HG03378 (cell line): ENCODE data around the gene GOLGA7B.

Source experiments
- ATAC-seq: cut with Tn5 transposase; IDR thresholded peaks from one replicate; pipeline ENCODE4 v1.9.1; 2021; ENCODE audit warnings: mild to moderate bottlenecking, moderate library complexity; ENCODE audit not compliant: unreplicated experiment

Gene GOLGA7B

DNA sequence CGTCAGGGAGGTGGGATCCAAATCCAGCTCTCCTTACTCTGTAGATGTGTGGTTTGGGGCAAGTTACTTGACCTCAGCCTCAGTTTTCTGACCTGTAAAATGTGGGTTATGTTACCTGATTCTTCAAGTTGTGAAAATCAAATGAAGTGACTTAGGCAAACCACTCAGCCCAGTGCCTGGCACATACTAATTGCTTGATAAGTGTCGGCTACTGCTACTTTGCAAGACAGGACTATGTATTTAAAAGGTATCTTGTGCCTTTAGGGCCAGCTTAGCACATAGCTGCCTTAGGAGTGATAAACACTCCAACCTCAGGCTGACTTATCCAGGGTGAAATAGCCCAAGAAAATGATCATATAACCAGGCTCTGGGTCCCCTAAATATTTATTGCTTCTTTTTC, 42.9 kb downstream of the GOLGA7B start:
- no peak for ATAC-seq

GRCh38 chr10:97892939-97893338, 43.3 kb downstream of the GOLGA7B start:
- no peak for ATAC-seq

GRCh38 chr10:97894092-97894491, 44.4 kb downstream of the GOLGA7B start:
- no peak for ATAC-seq

DNA sequence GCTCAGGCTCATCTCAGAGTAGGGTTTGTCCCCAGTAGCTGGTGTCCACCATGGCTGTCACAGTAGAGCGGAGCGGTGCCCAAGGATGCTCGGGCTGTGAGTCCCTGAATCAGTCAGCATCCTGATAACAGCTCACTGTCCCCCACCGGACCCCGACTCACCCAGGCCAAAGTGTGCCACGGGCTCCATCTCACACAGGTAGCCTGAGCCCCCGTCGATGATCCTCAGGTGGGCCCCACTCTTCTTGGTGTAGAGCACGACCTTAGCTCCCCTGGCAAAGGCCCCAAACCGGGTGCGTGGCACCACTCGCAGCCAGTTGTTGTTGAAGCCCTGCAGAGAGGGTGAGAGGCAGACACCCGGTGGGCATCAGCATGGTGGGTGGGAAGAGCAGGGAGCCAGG, 45.4 kb downstream of the GOLGA7B start:
- no peak for ATAC-seq

DNA sequence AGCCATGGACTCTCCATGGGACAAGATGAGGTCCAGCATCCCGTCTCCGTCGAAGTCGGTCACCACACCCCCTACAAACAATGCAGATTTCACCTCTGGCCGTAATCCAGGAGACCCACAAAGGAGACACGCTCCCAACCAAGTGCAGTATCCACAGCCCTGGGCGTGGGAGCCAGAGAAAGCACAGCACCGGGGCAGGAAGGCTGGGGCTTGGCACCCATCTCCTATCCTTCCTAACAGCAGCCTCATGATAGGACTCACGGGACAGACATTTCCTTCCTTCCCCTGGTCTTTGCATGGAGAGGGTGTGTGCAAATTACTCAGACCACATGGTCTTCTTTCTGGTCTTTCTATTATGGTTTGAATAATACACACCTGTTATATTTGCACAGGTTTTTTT, 46.3 kb downstream of the GOLGA7B start:
- no peak for ATAC-seq

DNA sequence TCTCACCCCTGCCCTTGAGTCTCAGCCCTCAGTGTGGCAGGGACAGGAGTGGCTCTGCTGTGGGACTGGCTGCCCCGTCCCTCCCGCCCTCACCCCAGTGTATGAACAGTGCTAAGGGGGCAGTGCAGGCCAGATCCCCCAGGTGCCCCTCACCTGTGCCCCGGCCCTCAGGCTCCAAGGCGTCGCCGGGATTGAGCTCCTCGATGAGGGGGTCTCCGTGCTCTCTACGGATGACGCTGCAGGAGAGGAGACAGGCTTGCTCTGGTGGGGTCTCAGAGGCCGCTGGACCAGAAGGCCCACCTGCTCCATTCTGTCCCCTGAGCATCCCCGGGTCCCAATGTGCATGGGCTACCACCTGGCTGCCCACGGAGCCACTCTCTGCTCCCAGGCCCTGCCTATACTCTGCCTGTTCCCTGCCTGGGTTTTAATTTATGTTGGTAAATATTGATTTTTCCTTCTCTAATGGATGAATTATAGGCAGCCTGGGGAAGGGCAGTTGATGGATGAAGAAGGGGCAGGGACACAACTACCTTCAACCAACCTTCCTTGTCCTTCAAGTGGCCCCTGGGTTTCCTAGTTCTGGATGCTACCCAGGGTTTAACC, 47.2 kb downstream of the GOLGA7B start:
- no peak for ATAC-seq

DNA sequence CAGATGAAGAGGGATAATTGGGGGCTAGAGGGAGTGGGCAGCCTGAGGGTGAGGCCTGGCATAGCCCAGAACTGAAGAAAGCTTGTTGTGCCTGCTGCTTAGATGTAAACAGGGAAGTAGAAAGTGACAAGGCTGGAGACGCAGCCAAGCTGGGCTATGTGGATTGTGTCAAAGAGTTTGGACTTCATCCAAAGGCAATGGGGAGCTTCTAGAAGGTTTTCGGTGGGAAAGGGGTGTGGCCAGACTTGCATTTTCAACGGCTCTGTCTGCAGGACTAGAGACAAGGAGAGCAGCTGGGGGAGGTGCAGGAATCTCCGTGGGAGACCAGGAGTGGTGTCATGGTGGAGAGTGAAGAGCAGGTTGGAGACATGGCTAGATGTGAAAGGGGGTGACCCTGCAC, 48.8 kb downstream of the GOLGA7B start:
- ATAC-seq: no peak

- no peak for ATAC-seq
Measured at GRCh38 chr10:97901381-97901780, 51.7 kb downstream of the GOLGA7B start.

GRCh38 chr10:97903128-97904017, 53.7 kb downstream of the GOLGA7B start:
- ATAC-seq: no peak

DNA sequence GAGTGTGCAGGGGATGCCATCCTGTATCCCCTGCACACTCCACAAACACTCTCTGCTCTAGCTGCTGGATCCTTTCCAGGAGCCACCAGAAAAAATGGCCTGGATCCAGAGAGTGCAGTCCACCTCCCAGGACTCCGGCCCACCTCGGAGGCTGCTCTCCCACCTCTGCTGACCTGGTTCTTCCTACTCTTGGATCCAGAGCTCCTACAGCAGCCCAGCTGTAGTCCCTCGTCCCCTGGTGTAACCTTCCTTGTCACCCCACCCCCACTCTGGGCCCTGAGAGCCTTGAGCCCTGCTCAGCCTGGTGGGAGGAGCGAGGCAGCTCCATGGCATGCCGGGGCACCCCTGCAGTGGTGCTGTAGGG, 54.4 kb downstream of the GOLGA7B start:
- no peak for ATAC-seq

DNA sequence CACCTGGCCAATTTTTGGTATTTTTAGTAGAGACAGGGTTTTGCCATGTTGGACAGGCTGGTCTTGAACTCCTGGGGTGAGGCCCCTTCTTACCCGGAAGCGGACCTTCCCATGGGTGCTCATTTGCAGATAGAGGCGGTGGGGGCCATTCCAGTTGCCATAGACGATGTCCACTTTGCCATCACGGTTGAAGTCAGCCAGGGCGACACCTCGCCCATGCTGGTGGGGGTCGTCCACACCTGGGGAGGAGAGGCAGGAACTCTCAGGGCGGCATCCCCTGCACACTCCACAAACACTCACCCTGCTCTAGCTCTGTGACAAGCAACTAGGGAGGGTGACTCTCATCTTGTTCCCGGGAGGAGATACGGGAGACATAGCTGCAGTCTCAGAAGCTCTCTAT, 54.9 kb downstream of the GOLGA7B start:
- ATAC-seq: no peak

DNA sequence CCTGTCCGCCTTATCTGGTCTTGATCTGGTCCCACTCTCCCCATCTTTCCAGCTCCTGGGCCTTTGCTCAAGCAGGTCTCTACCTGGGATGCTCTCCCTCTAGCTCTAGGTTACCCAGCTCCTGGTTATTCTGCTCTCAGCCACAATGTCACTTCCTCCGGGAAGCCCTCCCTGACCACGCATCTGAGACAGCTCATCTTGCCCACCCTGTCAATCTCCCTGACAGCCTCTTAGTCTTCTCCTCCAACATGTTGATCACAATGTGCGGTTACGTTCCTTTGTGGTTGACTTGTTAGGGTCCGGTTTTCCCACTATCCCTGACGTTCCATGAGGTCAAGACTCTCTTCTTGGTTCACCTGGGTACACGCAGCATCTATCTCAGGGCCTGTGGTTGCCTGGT, 55.6 kb downstream of the GOLGA7B start:
- no peak for ATAC-seq

GRCh38 chr10:97907211-97907610, 57.6 kb downstream of the GOLGA7B start:
- no peak for ATAC-seq

- no peak for ATAC-seq
Measured at GRCh38 chr10:97907830-97908229, 58.2 kb downstream of the GOLGA7B start.

DNA sequence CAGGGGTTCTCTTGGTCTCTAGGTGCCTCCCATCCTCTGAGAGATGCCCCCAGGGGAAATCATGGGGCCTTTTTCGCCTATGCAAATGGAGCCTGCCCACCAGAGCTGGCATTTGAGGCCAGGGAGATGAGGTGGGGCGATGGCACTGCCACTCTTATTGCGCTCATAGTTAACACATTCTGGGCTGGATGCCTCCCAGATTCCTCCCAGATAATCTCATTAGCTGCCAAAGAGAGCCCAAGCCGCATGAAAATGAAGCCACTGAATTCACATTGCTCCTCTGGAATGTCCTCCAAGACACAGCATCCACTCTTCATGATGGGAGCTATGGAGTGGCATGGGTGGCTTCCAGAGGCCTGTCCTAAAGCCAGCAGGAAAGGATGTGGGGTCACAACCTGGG, 61.0 kb downstream of the GOLGA7B start:
- no peak for ATAC-seq

DNA sequence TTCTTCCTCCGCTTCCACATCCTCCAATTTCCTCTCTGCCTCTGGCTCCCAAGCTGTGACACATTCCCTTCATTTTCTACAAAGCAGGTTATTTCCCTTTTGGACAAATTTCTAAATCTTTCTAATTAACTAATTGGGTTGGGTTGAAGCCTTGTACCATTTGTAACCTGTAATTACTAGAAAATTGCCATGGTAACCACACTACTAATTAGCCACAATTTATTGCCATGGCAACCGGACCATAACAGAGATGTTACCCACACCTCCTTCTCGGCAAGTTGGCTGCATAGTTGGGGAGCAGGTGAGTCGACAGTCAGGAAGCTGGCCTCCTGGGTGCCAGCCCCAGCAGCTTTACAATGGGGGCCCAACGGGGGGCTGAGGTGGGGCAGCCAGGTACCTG, 61.6 kb downstream of the GOLGA7B start:
- no peak for ATAC-seq

DNA sequence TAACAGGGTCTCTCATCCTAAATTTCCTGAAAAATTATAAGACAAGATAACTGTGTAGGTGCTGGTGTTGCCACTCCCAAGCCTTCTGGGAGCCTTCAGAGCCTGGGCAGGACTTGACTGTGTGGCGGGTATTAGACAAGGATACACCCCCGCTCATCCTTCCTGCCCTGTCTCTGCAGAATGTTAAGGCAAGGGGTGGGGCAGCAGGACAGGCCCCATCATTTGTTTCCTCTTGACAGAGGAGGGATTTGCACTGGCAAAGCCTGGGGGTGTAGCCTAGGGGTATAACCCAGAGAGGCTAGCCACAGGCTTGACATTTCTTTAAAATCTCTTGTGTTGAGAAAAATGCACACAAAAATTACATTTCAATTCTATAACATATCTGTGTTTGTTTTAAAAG, 63.5 kb downstream of the GOLGA7B start:
- no peak for ATAC-seq

DNA sequence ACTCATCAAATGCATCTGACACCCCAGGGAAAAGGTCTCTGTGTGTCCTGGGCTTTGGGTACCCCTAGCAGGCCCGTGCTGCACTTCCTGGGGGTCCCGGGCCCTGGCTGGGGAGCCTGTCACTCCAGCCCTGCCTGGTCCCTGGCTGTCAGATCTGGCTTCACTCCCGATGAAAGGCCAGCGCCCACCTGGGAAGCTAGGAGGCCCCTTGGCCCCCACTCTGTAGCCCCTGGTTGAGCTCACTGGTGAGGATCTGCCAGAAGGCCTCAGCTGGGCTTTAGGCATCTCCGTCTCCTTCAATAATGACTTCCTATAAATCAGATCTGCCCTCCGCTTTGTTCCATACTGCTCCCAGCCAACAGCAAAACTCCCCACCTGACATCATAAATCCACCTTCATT, 64.0 kb downstream of the GOLGA7B start:
- no peak for ATAC-seq

DNA sequence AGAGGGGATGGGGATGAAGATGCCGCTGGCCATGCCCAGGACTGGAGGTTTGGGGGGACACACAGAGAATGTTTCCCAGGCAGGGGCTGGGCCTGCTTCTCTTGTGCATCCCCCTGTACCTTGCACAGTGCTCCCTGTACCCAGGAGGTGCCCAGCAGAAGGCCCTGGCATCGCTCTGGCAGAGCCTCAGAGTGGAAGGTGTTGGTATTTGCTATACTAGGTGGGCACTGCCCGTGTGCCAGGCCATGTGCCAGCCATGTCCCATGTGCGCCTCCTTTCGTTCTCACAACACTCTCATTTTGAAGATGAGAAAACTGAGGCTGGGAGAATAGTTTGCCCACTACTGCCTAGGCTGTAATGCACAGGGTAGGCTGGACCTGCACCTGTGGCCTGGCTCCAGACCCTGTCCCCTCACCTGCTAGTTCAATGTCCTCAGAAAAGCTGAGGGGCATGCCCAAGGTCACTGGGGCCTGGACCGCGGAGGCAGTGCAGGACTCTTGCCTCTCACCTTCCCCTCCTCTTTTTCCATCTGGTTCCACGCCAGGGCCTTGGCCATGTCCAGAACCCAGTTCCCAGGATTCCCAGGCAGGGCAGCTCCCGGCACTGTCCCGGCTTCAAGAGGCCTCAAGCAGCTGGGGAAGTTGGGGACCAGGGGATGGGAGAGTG, 64.7 kb downstream of the GOLGA7B start:
- ATAC-seq: no peak

DNA sequence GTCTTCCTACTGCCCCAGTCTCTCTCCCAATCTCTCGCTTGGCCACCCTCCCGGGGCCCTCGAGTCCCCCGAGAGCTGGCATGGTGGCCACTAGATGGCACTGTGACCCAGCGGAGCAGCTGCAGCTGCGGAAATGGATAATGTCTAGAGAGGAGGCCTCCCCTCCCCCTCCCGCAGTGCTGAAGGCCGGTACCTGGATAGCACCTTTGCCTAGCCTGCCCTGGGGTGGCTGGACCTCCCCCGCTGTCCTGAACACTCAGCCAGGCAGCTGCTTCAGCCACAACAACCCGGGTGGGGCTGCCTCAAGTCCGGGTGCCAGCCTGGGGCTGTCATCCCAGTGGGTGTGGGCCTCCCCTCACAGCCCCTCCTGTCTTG, 65.2 kb downstream of the GOLGA7B start:
- ATAC-seq: peak; percentile 54

- ATAC-seq: no peak
Measured at GRCh38 chr10:97915346-97916131, 65.9 kb downstream of the GOLGA7B start.
